Prostate gland (tissue), 2 donors: ENCODE results near the gene TOP2A.
A peak's percentile ranks its signal among the peaks of the same experiment; 100 is the strongest.

Experiments
- CTCF ChIP-seq, 4 experiments: fragments of 200-600 bp in 2 of 4; fragments of 450-650 bp in 2 of 4; sonication (generic) in 2 of 4; IDR thresholded peaks; 1 replicate in 3 of 4; 2 replicates in 1 of 4; pipeline ENCODE4 v1.5.1; 2016 to 2019; ENCODE audit warnings: antibody characterized with exemption in 4 of 4, mild to moderate bottlenecking in 2 of 4, moderate library complexity in 2 of 4
- POLR2A ChIP-seq: fragments of 450-650 bp; IDR thresholded peaks from one replicate; pipeline ENCODE4 v1.6.1; 2016; ENCODE audit warnings: antibody characterized with exemption, mild to moderate bottlenecking

- peak in 1 of 4 experiments; percentile 2 for TF ChIP-seq CTCF (IDR thresholded peaks at IDR 0.05)
- TF ChIP-seq POLR2A, result peak; percentile 79
Observed at GRCh38 chr17:40345161-40345993, 72.3 kb downstream of the TOP2A start.
